ENCODE measurements around the gene SND1.

Gene SND1

DNA sequence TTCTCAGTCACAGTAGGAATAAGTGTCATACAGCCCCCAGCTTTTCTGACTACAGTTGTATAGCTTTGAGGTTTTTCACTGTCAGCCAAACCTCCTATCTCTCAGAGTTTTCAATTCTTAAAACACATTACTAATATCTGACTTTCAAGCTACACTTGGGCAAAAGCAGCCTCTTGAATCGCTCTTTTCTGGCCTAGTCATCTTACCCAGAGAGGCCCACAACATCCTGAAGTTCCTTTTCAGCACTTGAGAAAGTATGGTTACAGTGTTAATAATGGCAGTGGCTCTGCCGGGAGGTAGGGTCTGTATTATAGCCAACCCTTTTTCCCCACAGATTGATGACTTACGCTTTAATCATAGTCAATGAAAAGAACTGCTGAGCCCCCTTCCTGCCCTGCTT is 198.2 kb downstream of the SND1 start:
- in situ Hi-C loops (cut with HindIII; ENCODE audit: low pct_ligation_motif_present, low sequenced_read_pairs): no loop called here

DNA sequence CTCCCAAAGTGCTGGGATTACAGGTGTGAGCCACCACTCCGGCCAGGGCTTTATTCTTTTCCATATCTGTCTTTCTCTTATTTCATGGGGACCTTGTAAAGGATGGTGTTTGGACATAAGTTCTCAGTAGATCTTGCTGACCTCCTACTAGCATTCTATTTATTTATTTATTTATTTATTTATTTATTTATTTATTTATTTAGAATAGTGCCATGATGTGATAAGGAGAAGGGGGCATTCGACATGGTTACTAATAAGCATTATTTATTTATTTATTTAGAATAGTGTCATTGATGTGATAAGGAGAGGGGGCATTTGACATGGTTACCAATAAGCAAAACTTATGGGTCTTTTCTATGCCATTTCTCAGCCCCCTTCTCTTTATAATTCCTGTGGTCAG is 202.4 kb downstream of the SND1 start:
- Histone ChIP-seq H3K27ac (no peak overlapping the region), H3K27me3 (replicated peaks) (no peaks in the 10 kb centered on the region), H3K36me3 (replicated peaks) (no peaks in the 10 kb centered on the region), H3K4me3 (ENCODE audit: low read depth, low read length) (no peak overlapping the region)
- no peak for DNase-seq
- TF ChIP-seq, protein P1, sequence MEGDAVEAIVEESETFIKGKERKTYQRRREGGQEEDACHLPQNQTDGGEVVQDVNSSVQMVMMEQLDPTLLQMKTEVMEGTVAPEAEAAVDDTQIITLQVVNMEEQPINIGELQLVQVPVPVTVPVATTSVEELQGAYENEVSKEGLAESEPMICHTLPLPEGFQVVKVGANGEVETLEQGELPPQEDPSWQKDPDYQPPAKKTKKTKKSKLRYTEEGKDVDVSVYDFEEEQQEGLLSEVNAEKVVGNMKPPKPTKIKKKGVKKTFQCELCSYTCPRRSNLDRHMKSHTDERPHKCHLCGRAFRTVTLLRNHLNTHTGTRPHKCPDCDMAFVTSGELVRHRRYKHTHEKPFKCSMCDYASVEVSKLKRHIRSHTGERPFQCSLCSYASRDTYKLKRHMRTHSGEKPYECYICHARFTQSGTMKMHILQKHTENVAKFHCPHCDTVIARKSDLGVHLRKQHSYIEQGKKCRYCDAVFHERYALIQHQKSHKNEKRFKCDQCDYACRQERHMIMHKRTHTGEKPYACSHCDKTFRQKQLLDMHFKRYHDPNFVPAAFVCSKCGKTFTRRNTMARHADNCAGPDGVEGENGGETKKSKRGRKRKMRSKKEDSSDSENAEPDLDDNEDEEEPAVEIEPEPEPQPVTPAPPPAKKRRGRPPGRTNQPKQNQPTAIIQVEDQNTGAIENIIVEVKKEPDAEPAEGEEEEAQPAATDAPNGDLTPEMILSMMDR (IDR thresholded peaks at IDR 0.05; ENCODE audit: low read depth, low read length, missing control alignments): no peak
- in situ Hi-C loops (cut with HindIII; ENCODE audit: low pct_ligation_motif_present, low sequenced_read_pairs): no loop called here

More for the DNA sequence above, 198.2 kb downstream of the SND1 start:
- Histone ChIP-seq H3K4me3 (ENCODE audit: low read depth, low read length) (no peak overlapping the region), H3K27me3 (replicated peaks) (no peaks in the 10 kb centered on the region), H3K36me3 (replicated peaks) (no peaks in the 10 kb centered on the region), H3K27ac (no peak overlapping the region)
- TF ChIP-seq, protein P1 (IDR thresholded peaks at IDR 0.05; ENCODE audit: low read depth, low read length, missing control alignments): no peak
- DNase-seq: no peak

DNA sequence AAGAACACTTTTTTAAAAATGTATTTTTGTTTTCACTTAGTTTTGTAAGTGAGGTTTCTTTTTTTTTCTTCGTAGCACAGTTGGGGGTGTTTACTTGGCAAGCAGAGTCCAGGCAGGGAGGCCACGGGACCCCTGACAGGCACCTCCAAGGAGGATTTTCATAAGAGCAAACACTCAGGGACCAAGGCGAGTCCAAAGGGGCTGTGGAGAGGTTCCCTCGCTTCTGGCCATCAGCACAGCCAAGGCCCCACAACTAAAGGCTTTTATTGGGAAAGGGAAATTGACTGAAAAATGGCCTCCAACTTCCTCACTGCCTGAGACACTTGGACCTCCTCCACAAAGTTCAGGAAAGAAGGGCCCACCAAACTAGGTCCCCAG is 205.5 kb downstream of the SND1 start:
- no peaks in the 10 kb centered on the region for H3K36me3 ChIP-seq (replicated peaks)
- no peak for DNase-seq
- no peak overlapping the region for H3K4me3 ChIP-seq (ENCODE audit: low read depth, low read length)
- no peaks in the 10 kb centered on the region for H3K27me3 ChIP-seq (replicated peaks)
- H3K27ac ChIP-seq: no peak overlapping the region
- TF ChIP-seq, protein P1 (IDR thresholded peaks at IDR 0.05; ENCODE audit: low read depth, low read length, missing control alignments): no peak
- in situ Hi-C loops (cut with HindIII; ENCODE audit: low pct_ligation_motif_present, low sequenced_read_pairs): no loop called here

DNA sequence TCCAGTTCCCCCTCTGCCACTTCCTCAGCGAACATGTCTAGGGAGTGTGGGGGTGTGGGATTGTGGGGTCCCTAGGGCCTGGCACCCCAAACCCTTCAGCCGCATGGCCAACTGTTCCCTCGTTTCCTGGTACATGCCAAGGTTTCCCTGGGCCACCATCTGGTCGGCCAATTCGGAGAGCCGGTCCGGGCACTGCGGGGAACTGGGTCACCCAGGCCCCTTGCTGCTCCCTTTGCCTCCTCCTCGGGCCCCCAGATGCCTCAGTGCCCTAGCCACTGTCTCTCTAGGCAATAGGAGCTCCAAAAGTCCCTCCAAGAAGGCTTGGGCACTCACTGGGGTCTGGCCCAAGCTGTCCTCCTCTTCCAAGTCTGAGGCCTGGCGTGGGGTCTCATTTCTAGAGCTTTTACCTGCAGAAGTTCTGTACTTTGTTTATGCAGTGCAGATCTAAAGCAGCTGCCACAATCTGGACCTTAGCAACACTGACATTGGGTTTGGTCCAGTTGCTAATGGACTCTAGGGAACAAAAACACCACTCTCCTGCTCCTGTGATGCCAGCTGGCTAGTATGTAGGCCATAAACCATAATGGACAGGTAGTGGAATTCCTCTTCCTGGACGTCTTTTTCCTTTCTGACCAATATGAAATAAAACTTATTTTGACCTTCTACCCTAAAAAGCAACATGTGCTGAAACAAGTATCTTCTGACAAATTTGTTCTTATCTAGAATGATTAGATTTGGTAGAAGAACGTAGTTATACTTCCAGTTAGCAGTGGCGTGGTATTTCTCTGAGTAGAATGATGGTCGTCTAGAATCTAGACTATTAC is 206.3 kb downstream of the SND1 start:
- TF ChIP-seq, protein P1 (IDR thresholded peaks at IDR 0.05; ENCODE audit: low read depth, low read length, missing control alignments): no peak
- Histone ChIP-seq H3K27ac (no peak overlapping the region), H3K27me3 (replicated peaks) (no peaks in the 10 kb centered on the region), H3K36me3 (replicated peaks) (no peaks in the 10 kb centered on the region), H3K4me3 (ENCODE audit: low read depth, low read length) (no peak overlapping the region)
- in situ Hi-C loops (cut with HindIII; ENCODE audit: low pct_ligation_motif_present, low sequenced_read_pairs): no loop called here
- DNase-seq: no peak

DNA sequence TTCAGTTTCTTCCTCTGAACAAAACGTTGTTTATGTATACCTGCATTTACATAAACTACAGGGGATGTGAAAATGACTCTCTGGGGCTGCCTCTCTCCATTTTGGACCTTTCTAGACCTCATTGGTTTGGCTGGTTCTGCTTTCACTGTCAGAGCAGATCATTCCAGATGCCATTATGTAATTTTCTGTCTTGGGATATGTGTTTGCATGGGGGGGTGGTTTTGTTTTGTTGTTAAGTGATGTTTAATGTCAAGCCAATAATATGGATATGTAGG is 206.9 kb downstream of the SND1 start:
- in situ Hi-C loops (cut with HindIII; ENCODE audit: low pct_ligation_motif_present, low sequenced_read_pairs): no loop called here
- Histone ChIP-seq H3K27ac (no peak overlapping the region), H3K4me3 (ENCODE audit: low read depth, low read length) (no peak overlapping the region), H3K36me3 (replicated peaks) (no peaks in the 10 kb centered on the region), H3K27me3 (replicated peaks) (no peaks in the 10 kb centered on the region)
- TF ChIP-seq, protein P1 (IDR thresholded peaks at IDR 0.05; ENCODE audit: low read depth, low read length, missing control alignments): no peak
- DNase-seq: no peak

DNA sequence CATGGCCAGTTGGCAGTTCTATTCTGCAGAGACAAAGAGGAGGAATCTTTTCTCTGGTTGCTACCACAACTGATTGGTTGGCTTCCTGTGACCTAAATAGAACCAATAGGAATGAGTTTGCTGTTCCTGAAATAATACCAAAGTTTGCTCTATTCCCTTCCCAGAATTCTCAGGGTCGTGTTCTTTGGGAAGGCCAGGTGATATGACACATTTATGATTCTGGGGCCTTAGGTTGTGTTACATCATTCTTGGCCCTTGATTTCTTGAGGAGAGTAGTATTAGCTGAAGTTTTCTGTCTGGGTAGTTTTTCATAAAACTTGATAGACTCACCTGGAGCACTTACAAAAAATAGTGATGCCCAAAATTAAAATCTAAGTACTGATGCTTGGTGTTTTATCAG is 207.3 kb downstream of the SND1 start:
- DNase-seq: no peak
- H3K36me3 ChIP-seq (replicated peaks): no peaks in the 10 kb centered on the region
- H3K4me3 ChIP-seq (ENCODE audit: low read depth, low read length): no peak overlapping the region
- TF ChIP-seq, protein P1 (IDR thresholded peaks at IDR 0.05; ENCODE audit: low read depth, low read length, missing control alignments): no peak
- in situ Hi-C loops (cut with HindIII; ENCODE audit: low pct_ligation_motif_present, low sequenced_read_pairs): no loop called here
- no peak overlapping the region for H3K27ac ChIP-seq
- H3K27me3 ChIP-seq (replicated peaks): no peaks in the 10 kb centered on the region
